ENCODE data around the gene PTPN1. TPM values are rescaled to one million over a fixed set of nuclear protein-coding genes. Genes with fewer than 3 reads are reported as not detected.

The PTPN1 gene
- polyA plus RNA-seq, 1 donor (not counting 4 experiments of a cell fraction or from before 2014, with no cell fraction given) = 61.6 TPM

- Histone ChIP-seq H3K9me1 (ENCODE audit: control insufficient read depth, extremely low read depth, insufficient read depth, low read length) (peaks cover 2% of the 10 kb centered on the region), H3K4me2 (ENCODE audit: control insufficient read depth, extremely low read depth, insufficient read depth, low read depth, low read length) (no peak overlapping the region), H3K9me3 (ENCODE audit: control insufficient read depth, low read depth, low read length) (no peaks in the 10 kb centered on the region), H3K27ac (ENCODE audit: control insufficient read depth, insufficient read depth, low read length) (no peak overlapping the region), H3K79me2 (ENCODE audit: control insufficient read depth, insufficient read depth, low read length) (peaks cover 98% of the 10 kb centered on the region), H4K20me1 (ENCODE audit: control insufficient read depth, extremely low read depth, insufficient read depth, low read length) (peaks cover 9% of the 10 kb centered on the region), H3K4me1 (ENCODE audit: control insufficient read depth, extremely low read depth, insufficient read depth, low read length) (peaks cover 10% of the 10 kb centered on the region), H3K4me3 (ENCODE audit: control insufficient read depth in 2 of 3, extremely low read depth in 1 of 3, insufficient read depth in 2 of 3, low read depth in 1 of 3, low read length in 3 of 3) (no peak overlapping the region), H3K36me3 (ENCODE audit: control insufficient read depth in 2 of 2, extremely low read depth in 1 of 2, insufficient read depth in 2 of 2, low read length in 2 of 2) (peaks cover 0 to 7% of the 10 kb centered on the region in 2 experiments), H3K27me3 (ENCODE audit: control insufficient read depth, extremely low read depth, insufficient read depth, low read length) (no peaks in the 10 kb centered on the region), H3K9ac (ENCODE audit: control insufficient read depth, extremely low read depth, insufficient read depth, low read length) (no peak overlapping the region), H2AFZ (ENCODE audit: control insufficient read depth, low read length) (no peak overlapping the region)
- TF ChIP-seq EZH2 (IDR thresholded peaks at IDR 0.05; ENCODE audit: low read length) (no peak), CTCF (optimal IDR thresholded peaks at IDR 0.05 in 1 of 3, IDR thresholded peaks at IDR 0.05 in 1 of 3, conservative IDR thresholded peaks at IDR 0.05 in 1 of 3; ENCODE audit: extremely low read depth in 1 of 3, insufficient read depth in 2 of 3, low read length in 3 of 3) (no peak)
- DNase-seq (ENCODE audit: low read depth, low spot score) (no peak), FAIRE-seq (no peak)
- dilution Hi-C loops (cut with MboI; ENCODE audit: extremely low pct_ligation_motif_present, low sequenced_read_pairs) = no loop called here
These were observed 23.3 kb downstream of the PTPN1 start for GRCh38 chr20:50533464-50533863.

- Histone ChIP-seq H3K27ac (ENCODE audit: control insufficient read depth, insufficient read depth, low read length) (no peak overlapping the region), H3K4me2 (ENCODE audit: control insufficient read depth, extremely low read depth, insufficient read depth, low read depth, low read length) (no peak overlapping the region), H3K79me2 (ENCODE audit: control insufficient read depth, insufficient read depth, low read length) (peaks cover 98% of the 10 kb centered on the region), H3K4me3 (ENCODE audit: control insufficient read depth in 2 of 3, extremely low read depth in 1 of 3, insufficient read depth in 2 of 3, low read depth in 1 of 3, low read length in 3 of 3) (no peak overlapping the region), H3K4me1 (ENCODE audit: control insufficient read depth, extremely low read depth, insufficient read depth, low read length) (peaks cover 4% of the 10 kb centered on the region), H3K36me3 (ENCODE audit: control insufficient read depth in 2 of 2, extremely low read depth in 1 of 2, insufficient read depth in 2 of 2, low read length in 2 of 2) (peaks cover 0 to 7% of the 10 kb centered on the region in 2 experiments), H2AFZ (ENCODE audit: control insufficient read depth, low read length) (no peak overlapping the region), H3K27me3 (ENCODE audit: control insufficient read depth, extremely low read depth, insufficient read depth, low read length) (no peaks in the 10 kb centered on the region), H3K9ac (ENCODE audit: control insufficient read depth, extremely low read depth, insufficient read depth, low read length) (no peak overlapping the region), H4K20me1 (ENCODE audit: control insufficient read depth, extremely low read depth, insufficient read depth, low read length) (peaks cover 9% of the 10 kb centered on the region), H3K9me3 (ENCODE audit: control insufficient read depth, low read depth, low read length) (no peaks in the 10 kb centered on the region), H3K9me1 (ENCODE audit: control insufficient read depth, extremely low read depth, insufficient read depth, low read length) (peaks cover 2% of the 10 kb centered on the region)
- DNase-seq (ENCODE audit: low read depth, low spot score) (no peak), FAIRE-seq (no peak)
- TF ChIP-seq EZH2 (IDR thresholded peaks at IDR 0.05; ENCODE audit: low read length) (no peak), CTCF (optimal IDR thresholded peaks at IDR 0.05 in 1 of 3, IDR thresholded peaks at IDR 0.05 in 1 of 3, conservative IDR thresholded peaks at IDR 0.05 in 1 of 3; ENCODE audit: extremely low read depth in 1 of 3, insufficient read depth in 2 of 3, low read length in 3 of 3) (no peak)
- dilution Hi-C loops (cut with MboI; ENCODE audit: extremely low pct_ligation_motif_present, low sequenced_read_pairs) = no loop called here
These were observed 24.4 kb downstream of the PTPN1 start for GRCh38 chr20:50534567-50534966.

Data from keratinocyte (primary cell).